SK-N-SH (cell line): Measurements from ENCODE around the gene PLXNA4. TPM values are rescaled to one million over a fixed set of nuclear protein-coding genes. Genes with fewer than 3 reads are reported as not detected.

Experiments used
- CTCF ChIA-PET: fragments of 300-600, 350-600 bp; formaldehyde crosslinking; extraction: SDS; loops from one replicate; lab custom pipeline; 2021; lab: Yijun Ruan, JAX
- POLR2A ChIA-PET: fragments of 350-600 bp; sonication (Branson Sonifier 250); formaldehyde crosslinking; extraction: SDS; loops from one replicate; lab custom pipeline; 2020; ENCODE audit warnings: antibody characterized with exemption, inconsistent platforms; lab: Yijun Ruan, JAX
- DNase-seq: peaks from one replicate; pipeline ENCODE4 v3.0.0; 2012
- H2AFZ ChIP-seq: fragments of 200-600 bp; sonication (generic); 2 replicates; pipeline ENCODE4 v1.8.1; 2016; ENCODE audit warnings: antibody characterized with exemption, mild to moderate bottlenecking, low read depth
- H3F3A ChIP-seq: fragments of 200-600 bp; sonication (generic); replicated peaks from 2 replicates; pipeline ENCODE3; 2016; ENCODE audit warnings: antibody characterized with exemption, mild to moderate bottlenecking; ENCODE audit not compliant: insufficient read depth
- H3K27ac ChIP-seq, 2 experiments: fragments of 200-500 bp in 1 of 2; fragments of 200-600 bp in 1 of 2; sonication (Bioruptor generic) in 1 of 2; sonication (generic), shearing (Covaris generic) in 1 of 2; 2 replicates each; pipeline versions ENCODE4 v1.5.1 to v1.6.1; 2014 to 2016; ENCODE audit warnings: low read depth in 2 of 2, inconsistent platforms in 1 of 2, low read length in 1 of 2, mild to moderate bottlenecking in 1 of 2, mixed read lengths in 1 of 2
- H3K27me3 ChIP-seq: fragments of 200-600 bp; sonication (generic), shearing (Covaris generic); 2 replicates; pipeline ENCODE4 v1.6.1; 2016; ENCODE audit warnings: mixed run types; ENCODE audit not compliant: insufficient read depth
- H3K36me3 ChIP-seq, 2 experiments: fragments of 200-500 bp in 1 of 2; fragments of 200-600 bp in 1 of 2; sonication (Bioruptor generic) in 1 of 2; sonication (generic) in 1 of 2; replicated peaks in 1 of 2; 2 replicates each; pipeline versions ENCODE3 to v1.5.1; 2014 to 2016; ENCODE audit warnings: low read length in 1 of 2, mild to moderate bottlenecking in 1 of 2; ENCODE audit not compliant: insufficient read depth in 2 of 2, control insufficient read depth in 1 of 2
- H3K4me1 ChIP-seq, 2 experiments: fragments of 200-500 bp in 1 of 2; fragments of 200-600 bp in 1 of 2; sonication (Bioruptor generic) in 1 of 2; sonication (generic), shearing (Covaris generic) in 1 of 2; 2 replicates each; pipeline versions ENCODE4 v1.5.1 to v1.6.1; 2014 to 2016; ENCODE audit warnings: low read depth in 1 of 2, low read length in 1 of 2, mixed run types in 1 of 2; ENCODE audit not compliant: insufficient read depth in 2 of 2, control insufficient read depth in 1 of 2
- H3K4me2 ChIP-seq: fragments of 200-600 bp; sonication (generic), shearing (Covaris generic); 2 replicates; pipeline ENCODE4 v1.6.1; 2017; ENCODE audit warnings: mixed run types
- H3K4me3 ChIP-seq, 2 experiments: fragments of 200-500 bp in 1 of 2; fragments of 200-600 bp in 1 of 2; sonication (Bioruptor generic) in 1 of 2; sonication (generic), shearing (Covaris generic) in 1 of 2; 2 replicates each; pipeline versions ENCODE4 v1.5.1 to v1.8.1; 2014 to 2016; ENCODE audit warnings: low read depth in 2 of 2, inconsistent platforms in 1 of 2, low read length in 1 of 2, mild to moderate bottlenecking in 1 of 2, mixed read lengths in 1 of 2, moderate library complexity in 1 of 2
- H3K79me2 ChIP-seq: fragments of 200-600 bp; sonication (generic); 2 replicates; pipeline ENCODE4 v1.8.1; 2017; ENCODE audit warnings: mild to moderate bottlenecking; ENCODE audit not compliant: insufficient read depth
- H3K9ac ChIP-seq: fragments of 200-600 bp; sonication (generic); 2 replicates; pipeline ENCODE4 v1.6.1; 2017; ENCODE audit warnings: mixed run types
- H3K9me2 ChIP-seq: fragments of 200-600 bp; sonication (generic); 2 replicates; pipeline ENCODE4 v1.6.1; 2017; ENCODE audit warnings: mixed run types
- H3K9me3 ChIP-seq: fragments of 200-600 bp; sonication (generic); 2 replicates; pipeline ENCODE4 v1.6.1; 2017; ENCODE audit warnings: mixed run types, mild to moderate bottlenecking, moderate library complexity
- H4K20me1 ChIP-seq: fragments of 200-600 bp; sonication (generic); 2 replicates; pipeline ENCODE4 v1.6.1; 2017; ENCODE audit warnings: mild to moderate bottlenecking, mixed run types; ENCODE audit not compliant: insufficient read depth
- ELF1 ChIP-seq: IDR thresholded peaks from 2 replicates; pipeline ENCODE4 v1.4.0; 2012
- FOXJ3 ChIP-seq: sonication (generic); formaldehyde crosslinking; IDR thresholded peaks from 2 replicates; pipeline ENCODE4 v1.5.1; 2020; ENCODE audit warnings: mild to moderate bottlenecking, missing genetic modification reagents
- FOXM1 ChIP-seq: IDR thresholded peaks from 2 replicates; pipeline ENCODE4 v1.4.0; 2012; ENCODE audit warnings: low read depth, mild to moderate bottlenecking
- JUND ChIP-seq: IDR thresholded peaks from 2 replicates; pipeline ENCODE4 v1.4.0; 2012
- MEF2A ChIP-seq: IDR thresholded peaks from 2 replicates; pipeline ENCODE4 v1.4.0; 2012; ENCODE audit warnings: low read depth, borderline replicate concordance
- MXI1 ChIP-seq: IDR thresholded peaks from 2 replicates; pipeline ENCODE4 v1.6.1; 2012; ENCODE audit warnings: mild to moderate bottlenecking, low read depth, low read length, improper control_type of control experiment
- NFIC ChIP-seq: IDR thresholded peaks from 2 replicates; pipeline ENCODE4 v1.4.0; 2012; ENCODE audit warnings: borderline replicate concordance
- REST ChIP-seq: IDR thresholded peaks from 2 replicates; pipeline ENCODE4 v1.6.1; 2012; ENCODE audit warnings: mild to moderate bottlenecking, low read depth, low read length, moderate library complexity
- RXRA ChIP-seq: IDR thresholded peaks from 2 replicates; pipeline ENCODE4 v1.4.0; 2012; ENCODE audit warnings: low read depth, mild to moderate bottlenecking, borderline replicate concordance
- SIN3A ChIP-seq: IDR thresholded peaks from 2 replicates; pipeline ENCODE4 v1.6.1; 2012; ENCODE audit warnings: low read depth, mild to moderate bottlenecking, low read length, moderate library complexity, borderline replicate concordance
- SMC3 ChIP-seq: IDR thresholded peaks from 2 replicates; pipeline ENCODE4 v1.6.1; 2012; ENCODE audit warnings: low read depth, low read length, improper control_type of control experiment
- TCF12 ChIP-seq: IDR thresholded peaks from 2 replicates; pipeline ENCODE4 v1.4.0; 2012
- YY1 ChIP-seq: IDR thresholded peaks from 2 replicates; pipeline ENCODE4 v1.4.0; 2012; ENCODE audit warnings: low read depth, mild to moderate bottlenecking
- WGBS: methylation state at CpG from one replicate; pipeline ENCODE4 v1.1.6; 2017; ENCODE audit warnings: low lambda C conversion rate; 5-methylcytosine and 5-hydroxymethylcytosine counted together
- polyA plus RNA-seq, 3 experiments: library from polyadenylated mRNA; depleted of rRNA; stranded (reverse); fragments of >200 nt; gene quantifications; 2 replicates each; pipeline ENCODE4 v1.2.3, GENCODE V29; 2012
- TF ChIP-seq, protein P1 (sequence below): fragments of 200-600 bp; sonication (generic); IDR thresholded peaks from 2 replicates; pipeline ENCODE4 v1.6.1; 2017; ENCODE audit warnings: antibody characterized with exemption, mild to moderate bottlenecking, moderate library complexity

The PLXNA4 gene
- polyA plus RNA-seq, 1 of the 3 experiments (the other 2 are of a cell fraction) = 2.4 TPM

DNA sequence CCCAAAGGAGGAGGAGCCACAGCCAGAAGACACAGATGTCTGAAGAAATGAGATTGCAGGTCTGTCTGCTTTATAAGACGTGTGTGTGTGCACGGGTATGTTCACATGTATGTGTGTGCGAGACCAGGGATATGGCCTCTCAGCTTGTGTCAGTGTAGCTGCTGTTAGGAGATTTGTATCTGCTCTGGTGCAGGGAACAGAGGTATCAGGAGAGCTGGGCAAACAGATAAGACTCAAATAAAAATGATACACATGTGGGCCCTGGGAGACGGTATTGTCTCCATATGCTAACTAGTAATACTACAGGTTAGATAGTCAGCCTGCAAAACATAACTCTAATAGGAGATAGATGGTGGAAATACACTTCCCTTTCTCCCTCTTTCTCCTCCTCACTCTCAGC, 161.0 kb downstream of the PLXNA4 start (continued):
- TF ChIP-seq REST = no peak
- TF ChIP-seq TCF12 = no peak
- TF ChIP-seq MXI1 = peak; percentile 56; the same call in 1 of the 2 replicates
- TF ChIP-seq RXRA = no peak
- TF ChIP-seq MEF2A = no peak
- TF ChIP-seq, all 33 proteins: peak for 4

DNA sequence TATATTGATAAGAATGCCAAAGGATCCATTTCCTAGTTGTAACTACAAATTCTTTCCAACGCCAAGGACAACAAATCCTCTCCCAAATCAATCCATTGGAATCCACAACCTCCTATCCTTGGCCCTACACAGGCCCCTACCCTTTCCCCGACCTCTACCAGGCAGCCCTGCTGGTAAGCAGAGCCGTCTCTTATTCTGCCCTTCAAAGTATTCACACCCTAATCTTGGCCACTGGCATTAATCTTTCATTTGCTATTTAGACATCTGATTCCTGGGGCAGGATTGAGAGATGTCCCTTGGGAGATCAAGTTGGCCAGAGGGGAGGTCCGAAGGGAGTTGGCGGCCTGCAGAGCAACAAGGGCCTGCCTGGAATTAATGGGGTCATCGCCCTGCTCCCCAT, 161.4 kb downstream of the PLXNA4 start:
- TF ChIP-seq ELF1 (no peak), JUND (no peak), FOXM1 (no peak), NFIC (no peak), SMC3 (no peak), YY1 (no peak), TCF12 (no peak), REST (no peak), FOXJ3 (CRISPR knock-in tag) (no peak), SIN3A (no peak)
- TF ChIP-seq, protein P1, sequence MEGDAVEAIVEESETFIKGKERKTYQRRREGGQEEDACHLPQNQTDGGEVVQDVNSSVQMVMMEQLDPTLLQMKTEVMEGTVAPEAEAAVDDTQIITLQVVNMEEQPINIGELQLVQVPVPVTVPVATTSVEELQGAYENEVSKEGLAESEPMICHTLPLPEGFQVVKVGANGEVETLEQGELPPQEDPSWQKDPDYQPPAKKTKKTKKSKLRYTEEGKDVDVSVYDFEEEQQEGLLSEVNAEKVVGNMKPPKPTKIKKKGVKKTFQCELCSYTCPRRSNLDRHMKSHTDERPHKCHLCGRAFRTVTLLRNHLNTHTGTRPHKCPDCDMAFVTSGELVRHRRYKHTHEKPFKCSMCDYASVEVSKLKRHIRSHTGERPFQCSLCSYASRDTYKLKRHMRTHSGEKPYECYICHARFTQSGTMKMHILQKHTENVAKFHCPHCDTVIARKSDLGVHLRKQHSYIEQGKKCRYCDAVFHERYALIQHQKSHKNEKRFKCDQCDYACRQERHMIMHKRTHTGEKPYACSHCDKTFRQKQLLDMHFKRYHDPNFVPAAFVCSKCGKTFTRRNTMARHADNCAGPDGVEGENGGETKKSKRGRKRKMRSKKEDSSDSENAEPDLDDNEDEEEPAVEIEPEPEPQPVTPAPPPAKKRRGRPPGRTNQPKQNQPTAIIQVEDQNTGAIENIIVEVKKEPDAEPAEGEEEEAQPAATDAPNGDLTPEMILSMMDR = no peak
- TF ChIP-seq, all 33 proteins: peak for 0
- Histone ChIP-seq H3K36me3 (no peaks in the 10 kb centered on the region), H3K4me2 (no peak overlapping the region), H3F3A (no peaks in the 10 kb centered on the region), H3K9ac (no peak overlapping the region), H3K9me3 (no peaks in the 10 kb centered on the region), H3K79me2 (no peaks in the 10 kb centered on the region), H3K4me1 (peaks cover 0 to 51% of the 10 kb centered on the region in 2 experiments; a peak in 2 of 4 replicates), H3K27ac (no peak overlapping the region), H2AFZ (no peak overlapping the region), H3K4me3 (no peak overlapping the region), H3K9me2 (no peaks in the 10 kb centered on the region), H3K27me3 (no peaks in the 10 kb centered on the region), H4K20me1 (no peaks in the 10 kb centered on the region)
- ChIA-PET CTCF (no interaction called here), POLR2A (no interaction called here)
- 82% methylated on average over 6 of the region's 6 CpGs for WGBS
- DNase-seq = no peak
